GM12874 (cell line): Measurements from ENCODE around the gene KCND3.

Source experiments
- CTCF ChIP-seq: IDR thresholded peaks from 2 replicates; pipeline ENCODE4 v1.5.1; 2011; ENCODE audit warnings: low read depth, mild to moderate bottlenecking, control low read depth, low read length, moderate library complexity; ENCODE audit not compliant: insufficient read depth

The KCND3 gene

GRCh38 chr1:111967067-111967690 lies 22.3 kb downstream of the KCND3 start:
- TF ChIP-seq CTCF, result no peak

- TF ChIP-seq CTCF, result no peak
Observed at GRCh38 chr1:111965781-111966443, 23.6 kb downstream of the KCND3 start.

DNA sequence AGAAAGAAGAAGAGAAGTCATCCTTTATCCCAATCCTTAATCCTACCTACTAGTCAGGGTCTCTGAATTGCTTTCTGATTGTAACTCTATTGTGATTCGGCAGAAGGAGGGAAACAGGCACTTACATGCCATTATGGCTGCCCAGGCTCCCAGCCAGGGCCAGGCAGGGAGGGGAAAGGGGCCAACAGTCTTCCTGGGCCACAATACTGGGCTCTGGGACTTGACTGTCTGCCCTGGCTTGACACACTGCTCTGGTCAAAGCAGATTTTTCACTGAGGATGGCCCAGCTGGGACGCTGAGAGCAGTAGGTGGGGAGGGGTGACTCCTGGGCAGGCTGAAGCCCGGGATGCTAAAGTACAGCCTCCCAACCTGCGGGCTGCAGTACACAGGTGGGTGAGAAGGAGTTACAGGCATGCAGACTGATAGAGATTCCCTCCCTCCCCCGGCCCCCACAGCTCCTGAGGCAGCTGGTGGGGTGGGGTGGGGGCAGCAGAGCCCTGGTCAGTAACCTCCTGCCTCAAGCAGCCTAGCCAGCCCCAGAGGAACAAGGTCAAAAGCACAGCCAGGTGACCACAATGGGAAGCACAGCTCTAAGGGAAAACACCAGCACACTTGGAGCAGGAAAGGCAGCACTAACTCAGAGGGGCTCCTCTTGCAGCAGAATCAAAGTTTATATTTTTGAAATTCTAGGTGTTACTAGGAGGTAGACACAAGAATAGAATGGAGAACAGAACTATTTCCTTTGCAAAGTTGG lies 25.3 kb downstream of the KCND3 start:
- no peak for TF ChIP-seq CTCF

DNA sequence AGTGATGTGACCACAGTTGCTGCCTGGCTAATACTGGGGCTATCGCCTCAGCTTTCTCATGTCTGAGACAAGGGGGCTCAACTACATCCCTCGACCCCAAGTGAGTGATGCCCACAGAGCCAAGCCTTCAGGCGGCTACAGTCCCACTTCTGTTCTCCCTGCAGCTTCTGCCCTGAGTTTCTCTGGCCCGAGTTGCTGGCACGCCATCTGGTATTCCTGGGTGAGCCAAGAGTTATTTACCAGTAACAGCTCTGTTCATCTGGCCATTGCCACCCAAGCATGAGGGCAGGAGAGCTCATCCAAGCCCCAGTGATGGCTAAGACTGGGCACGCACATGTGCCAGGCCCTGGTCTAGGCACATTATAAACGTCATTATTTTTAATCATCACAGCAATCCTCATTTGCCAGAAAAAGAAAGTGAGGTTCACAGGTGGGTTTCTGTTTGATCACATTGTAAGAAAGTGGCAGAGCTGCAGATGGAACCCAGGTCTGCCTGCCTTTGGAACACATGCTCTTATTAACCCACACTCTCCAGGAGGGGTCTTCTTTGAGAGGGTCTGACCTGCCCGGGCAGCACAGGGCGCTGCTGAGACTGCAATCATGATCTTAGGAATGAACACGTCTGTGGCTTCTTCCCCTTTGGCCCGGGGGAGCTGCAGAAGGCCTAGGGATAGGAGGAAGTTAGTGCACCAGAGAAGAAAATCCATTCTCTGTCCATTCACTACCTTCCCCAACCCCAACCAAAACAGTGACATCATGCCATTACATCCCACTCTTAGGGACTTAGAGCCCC lies 27.5 kb downstream of the KCND3 start:
- TF ChIP-seq CTCF, result no peak

DNA sequence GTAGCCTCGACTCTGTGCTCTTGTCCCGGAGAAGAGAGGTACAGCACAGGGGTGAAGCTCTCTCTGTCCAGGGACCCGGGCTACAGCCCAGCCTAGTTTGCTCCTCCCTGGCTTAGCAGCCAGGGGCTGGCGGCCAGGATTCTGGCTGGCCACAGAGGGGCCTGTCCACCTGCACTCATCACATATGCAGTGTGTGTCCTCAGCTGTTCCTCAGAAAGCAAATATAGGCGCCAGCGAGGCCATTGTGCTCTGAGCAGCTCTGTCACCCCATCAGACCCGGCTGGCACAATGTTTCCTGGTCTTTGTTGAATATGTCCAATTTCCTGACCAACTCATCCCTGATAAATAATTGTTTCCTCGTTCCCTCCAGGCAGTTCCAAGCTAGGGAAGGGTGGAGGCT lies 28.5 kb downstream of the KCND3 start:
- no peak for TF ChIP-seq CTCF

DNA sequence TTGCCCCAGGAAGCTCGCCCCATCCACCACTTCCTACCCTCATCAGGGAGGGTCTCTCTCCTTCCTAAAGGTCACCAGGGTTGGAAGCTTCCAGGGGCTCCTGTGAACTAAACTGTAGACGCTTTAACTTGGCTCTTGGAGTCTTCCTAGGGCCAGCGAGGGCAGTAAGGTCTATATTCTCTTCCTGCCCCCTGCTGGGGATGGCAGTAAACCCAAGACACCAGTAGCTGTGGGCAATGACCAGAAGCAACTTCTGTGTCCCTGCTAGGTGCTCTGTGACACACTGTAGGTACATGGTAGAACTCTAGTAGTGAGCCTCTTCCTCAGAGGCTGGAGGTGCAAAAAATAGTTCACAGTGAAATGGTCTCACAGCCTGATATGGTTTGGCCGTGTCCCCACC lies 30.0 kb downstream of the KCND3 start:
- no peak for TF ChIP-seq CTCF

- TF ChIP-seq CTCF, result no peak
Observed at GRCh38 chr1:111958851-111959250, 30.6 kb downstream of the KCND3 start.
